Measurements from ENCODE around the gene WDFY3.

DNA sequence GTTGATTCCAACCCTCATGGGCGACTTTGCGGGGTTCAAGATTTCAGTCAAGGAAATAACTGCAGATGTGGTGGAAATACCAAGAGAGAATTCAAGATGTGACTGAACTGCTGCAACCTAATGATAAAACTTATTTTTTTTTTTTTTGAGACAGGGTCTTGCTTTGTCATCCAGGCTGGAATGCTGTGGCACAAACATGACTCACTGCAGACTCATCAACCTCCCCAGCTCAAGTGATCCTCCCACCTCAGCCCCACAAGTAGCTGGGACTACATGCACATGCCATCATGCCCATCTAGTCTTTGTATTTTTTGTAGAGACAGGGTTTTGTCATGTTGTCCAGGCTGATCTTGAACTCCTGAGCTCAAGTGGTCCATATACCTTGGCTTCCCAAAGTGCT lies 19.5 kb upstream of the WDFY3 start:
- TF ChIP-seq, protein P1, sequence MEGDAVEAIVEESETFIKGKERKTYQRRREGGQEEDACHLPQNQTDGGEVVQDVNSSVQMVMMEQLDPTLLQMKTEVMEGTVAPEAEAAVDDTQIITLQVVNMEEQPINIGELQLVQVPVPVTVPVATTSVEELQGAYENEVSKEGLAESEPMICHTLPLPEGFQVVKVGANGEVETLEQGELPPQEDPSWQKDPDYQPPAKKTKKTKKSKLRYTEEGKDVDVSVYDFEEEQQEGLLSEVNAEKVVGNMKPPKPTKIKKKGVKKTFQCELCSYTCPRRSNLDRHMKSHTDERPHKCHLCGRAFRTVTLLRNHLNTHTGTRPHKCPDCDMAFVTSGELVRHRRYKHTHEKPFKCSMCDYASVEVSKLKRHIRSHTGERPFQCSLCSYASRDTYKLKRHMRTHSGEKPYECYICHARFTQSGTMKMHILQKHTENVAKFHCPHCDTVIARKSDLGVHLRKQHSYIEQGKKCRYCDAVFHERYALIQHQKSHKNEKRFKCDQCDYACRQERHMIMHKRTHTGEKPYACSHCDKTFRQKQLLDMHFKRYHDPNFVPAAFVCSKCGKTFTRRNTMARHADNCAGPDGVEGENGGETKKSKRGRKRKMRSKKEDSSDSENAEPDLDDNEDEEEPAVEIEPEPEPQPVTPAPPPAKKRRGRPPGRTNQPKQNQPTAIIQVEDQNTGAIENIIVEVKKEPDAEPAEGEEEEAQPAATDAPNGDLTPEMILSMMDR (IDR thresholded peaks at IDR 0.05) = no peak
- TF ChIP-seq POLR2A (IDR thresholded peaks at IDR 0.05) = no peak
